HG03108 (cell line): Measurements from ENCODE around the gene RAB4B.
A peak's percentile ranks its signal among the peaks of the same experiment; 100 is the strongest.
"Not testable (repeated sequence)": the region's sequence is repeated elsewhere in the genome, so short reads cannot be mapped to it uniquely, and the experiment has no call there.

ENCODE experiments used
- ATAC-seq: cut with Tn5 transposase; IDR thresholded peaks from one replicate; pipeline ENCODE4 v1.9.1; 2021; ENCODE audit warnings: moderate library complexity; ENCODE audit not compliant: unreplicated experiment

Gene RAB4B

GRCh38 chr19:40776932-40777644 lies 959 bp upstream of the RAB4B start:
- ATAC-seq = peak; percentile 48

GRCh38 chr19:40777645-40777936 lies 456 bp upstream of the RAB4B start:
- no peak for ATAC-seq

GRCh38 chr19:40778706-40779284 lies 748 bp downstream of the RAB4B start:
- ATAC-seq = no peak

GRCh38 chr19:40780582-40780981 lies 2.5 kb downstream of the RAB4B start:
- no peak for ATAC-seq

- no peak for ATAC-seq
These were observed 3.1 kb downstream of the RAB4B start for GRCh38 chr19:40781140-40781539.

GRCh38 chr19:40783711-40784110 lies 5.7 kb downstream of the RAB4B start:
- no peak for ATAC-seq

- ATAC-seq = not testable (repeated sequence)
These were observed 6.1 kb downstream of the RAB4B start for GRCh38 chr19:40784146-40784545.

GRCh38 chr19:40785526-40785925 lies 7.5 kb downstream of the RAB4B start:
- no peak for ATAC-seq

- ATAC-seq = no peak
These were observed 8.3 kb downstream of the RAB4B start for GRCh38 chr19:40786060-40787037.

GRCh38 chr19:40791349-40791748 lies 13.3 kb downstream of the RAB4B start:
- no peak for ATAC-seq

GRCh38 chr19:40791996-40792395 lies 13.9 kb downstream of the RAB4B start:
- no peak for ATAC-seq

- ATAC-seq = no peak
These were observed 19.3 kb downstream of the RAB4B start for GRCh38 chr19:40797166-40797962.

GRCh38 chr19:40797963-40798682 lies 20.1 kb downstream of the RAB4B start:
- no peak for ATAC-seq

- peak; percentile 60 for ATAC-seq
These were observed 20.9 kb downstream of the RAB4B start, which contains the start of gene EGLN2 for GRCh38 chr19:40798683-40799557. TSS of gene EGLN2 (plus strand) at chr19:40799191. CDS start at chr19:40800573, 1,382 bp downstream.

GRCh38 chr19:40799558-40800338 lies 21.7 kb downstream of the RAB4B start:
- no peak for ATAC-seq

- no peak for ATAC-seq
These were observed 22.4 kb downstream of the RAB4B start for GRCh38 chr19:40800339-40800996.

- no peak for ATAC-seq
These were observed 22.9 kb downstream of the RAB4B start for GRCh38 chr19:40800997-40801377.
